IPS DF 4.7 (cell line): ENCODE data around the gene DDX28.

Experiments used
- DNase-seq: peaks from one replicate; pipeline ENCODE4 v3.0.0-alpha.2; 2013; ENCODE audit warnings: low spot score; ENCODE audit errors: extremely low read depth

Gene DDX28, protein sequence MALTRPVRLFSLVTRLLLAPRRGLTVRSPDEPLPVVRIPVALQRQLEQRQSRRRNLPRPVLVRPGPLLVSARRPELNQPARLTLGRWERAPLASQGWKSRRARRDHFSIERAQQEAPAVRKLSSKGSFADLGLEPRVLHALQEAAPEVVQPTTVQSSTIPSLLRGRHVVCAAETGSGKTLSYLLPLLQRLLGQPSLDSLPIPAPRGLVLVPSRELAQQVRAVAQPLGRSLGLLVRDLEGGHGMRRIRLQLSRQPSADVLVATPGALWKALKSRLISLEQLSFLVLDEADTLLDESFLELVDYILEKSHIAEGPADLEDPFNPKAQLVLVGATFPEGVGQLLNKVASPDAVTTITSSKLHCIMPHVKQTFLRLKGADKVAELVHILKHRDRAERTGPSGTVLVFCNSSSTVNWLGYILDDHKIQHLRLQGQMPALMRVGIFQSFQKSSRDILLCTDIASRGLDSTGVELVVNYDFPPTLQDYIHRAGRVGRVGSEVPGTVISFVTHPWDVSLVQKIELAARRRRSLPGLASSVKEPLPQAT

DNA sequence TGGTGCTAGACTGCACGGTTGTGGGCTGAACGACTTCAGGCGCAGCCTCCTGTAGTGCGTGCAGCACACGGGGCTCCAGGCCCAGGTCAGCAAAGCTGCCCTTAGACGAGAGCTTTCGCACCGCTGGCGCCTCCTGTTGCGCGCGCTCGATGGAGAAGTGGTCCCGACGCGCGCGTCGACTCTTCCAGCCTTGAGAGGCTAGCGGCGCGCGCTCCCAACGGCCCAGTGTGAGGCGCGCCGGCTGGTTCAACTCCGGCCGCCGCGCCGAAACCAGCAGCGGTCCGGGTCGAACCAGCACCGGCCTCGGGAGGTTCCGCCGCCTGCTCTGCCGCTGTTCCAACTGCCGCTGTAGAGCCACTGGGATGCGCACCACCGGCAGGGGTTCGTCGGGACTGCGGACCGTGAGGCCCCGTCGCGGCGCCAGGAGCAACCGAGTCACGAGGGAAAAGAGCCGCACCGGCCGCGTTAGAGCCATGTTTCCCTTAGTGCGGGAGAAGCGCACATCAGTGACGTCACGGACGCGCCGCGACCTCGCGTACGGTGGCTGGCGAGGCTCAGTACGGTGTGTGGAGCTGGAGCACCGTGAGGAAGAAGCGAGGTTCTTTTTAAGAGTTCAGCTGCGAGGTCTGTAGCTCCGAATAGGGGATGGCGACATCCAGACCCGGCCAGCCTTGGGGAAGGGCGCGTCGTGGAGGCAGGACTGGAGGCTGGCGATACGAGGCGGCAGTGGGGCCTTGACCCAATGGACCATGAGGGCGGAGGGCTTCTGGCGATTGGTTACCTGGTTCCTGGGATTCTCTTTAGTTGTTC, at the start of gene DDX28, which contains the start of gene DUS2:
TSS of gene DDX28 (minus strand) at position 505 of the 810 bp plus-strand sequence. CDS start at position 475, 30 bp downstream.
TSS of gene DUS2 (plus strand) at position 557 of the 810 bp plus-strand sequence. CDS start 14,740 bp downstream, outside the sequence.
- DNase-seq: peak; percentile 84

DNA sequence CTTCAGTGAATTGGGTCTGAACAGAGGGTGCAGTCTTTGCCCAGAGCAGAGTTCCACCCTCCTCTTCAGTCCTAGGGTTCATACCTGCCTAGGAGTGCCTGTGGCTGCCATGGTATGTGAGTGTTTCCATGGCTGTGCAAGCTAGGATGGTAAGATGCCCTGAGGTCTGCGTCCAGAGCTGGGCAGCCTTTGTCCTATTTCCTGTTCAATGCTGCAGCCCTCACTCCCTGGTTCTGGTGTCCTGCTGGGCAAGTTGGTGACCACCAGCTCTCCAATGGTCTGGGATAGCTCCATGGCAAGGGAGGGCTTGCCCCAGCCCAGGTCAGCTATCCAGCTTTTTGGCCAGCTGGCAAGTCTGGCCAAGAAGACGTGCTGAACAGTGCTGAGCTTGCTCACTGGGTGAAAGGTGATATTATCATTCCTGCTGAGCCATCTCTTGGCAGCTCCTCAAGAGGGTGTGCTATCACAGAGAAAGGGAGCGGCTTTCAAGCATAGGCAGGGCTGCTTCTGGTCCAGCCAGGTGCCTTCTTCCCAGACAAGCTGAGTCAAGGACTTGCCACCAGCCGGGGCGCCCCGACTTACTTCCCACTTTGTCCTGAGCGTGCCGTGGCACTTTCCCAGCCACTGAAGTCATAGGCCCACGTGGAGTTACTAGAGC, 49.1 kb upstream of the DDX28 start:
- DNase-seq: no peak

DNA sequence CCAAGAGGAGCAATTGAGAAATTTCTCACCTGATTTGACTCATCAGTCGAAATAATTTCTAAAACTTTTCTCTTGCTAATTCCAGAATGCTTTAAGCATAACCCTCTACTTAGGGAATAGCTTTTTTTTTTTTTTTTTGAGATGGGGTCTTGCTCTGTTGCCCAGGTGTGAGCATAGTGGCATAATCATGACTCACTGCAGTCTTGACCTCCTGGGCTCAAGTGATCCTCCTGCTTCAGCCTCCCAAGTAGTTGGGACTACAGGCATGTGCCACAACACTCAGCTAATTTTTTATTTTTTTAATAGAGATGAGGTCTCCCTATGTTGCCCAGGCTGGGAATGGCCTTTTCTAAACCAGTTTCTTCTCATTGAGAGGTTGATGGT, 48.5 kb upstream of the DDX28 start:
- no peak for DNase-seq

DNA sequence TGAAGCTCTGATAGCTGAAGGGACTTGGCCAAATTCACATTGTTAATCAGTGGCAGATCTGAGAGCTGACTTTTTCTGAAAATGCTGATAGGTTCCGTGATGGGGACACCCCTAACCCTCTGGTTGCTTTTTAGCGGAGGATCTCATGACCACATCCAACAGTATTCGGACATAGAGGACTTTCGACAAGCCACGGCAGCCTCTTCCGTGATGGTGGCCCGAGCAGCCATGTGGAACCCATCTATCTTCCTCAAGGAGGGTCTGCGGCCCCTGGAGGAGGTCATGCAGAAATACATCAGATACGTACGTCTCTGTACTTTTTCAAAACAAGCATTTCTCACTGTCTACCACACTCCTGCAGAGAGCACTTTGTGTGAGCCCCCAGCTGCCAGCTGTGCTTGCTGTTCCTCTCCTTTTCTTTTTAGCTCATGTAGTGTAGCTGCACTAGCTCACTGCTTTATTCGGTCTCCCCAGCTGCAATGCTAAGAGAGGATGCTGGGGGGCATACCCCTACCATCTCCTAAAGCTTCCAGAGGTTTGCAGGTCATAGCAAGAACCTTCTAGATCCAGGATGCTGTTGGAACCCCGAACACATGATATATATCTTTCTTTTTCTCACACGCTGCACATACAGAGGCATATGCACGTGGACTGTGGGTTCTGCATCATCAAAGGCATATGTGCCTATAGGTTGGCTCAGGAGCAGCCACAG, 47.9 kb upstream of the DDX28 start:
- DNase-seq: no peak

DNA sequence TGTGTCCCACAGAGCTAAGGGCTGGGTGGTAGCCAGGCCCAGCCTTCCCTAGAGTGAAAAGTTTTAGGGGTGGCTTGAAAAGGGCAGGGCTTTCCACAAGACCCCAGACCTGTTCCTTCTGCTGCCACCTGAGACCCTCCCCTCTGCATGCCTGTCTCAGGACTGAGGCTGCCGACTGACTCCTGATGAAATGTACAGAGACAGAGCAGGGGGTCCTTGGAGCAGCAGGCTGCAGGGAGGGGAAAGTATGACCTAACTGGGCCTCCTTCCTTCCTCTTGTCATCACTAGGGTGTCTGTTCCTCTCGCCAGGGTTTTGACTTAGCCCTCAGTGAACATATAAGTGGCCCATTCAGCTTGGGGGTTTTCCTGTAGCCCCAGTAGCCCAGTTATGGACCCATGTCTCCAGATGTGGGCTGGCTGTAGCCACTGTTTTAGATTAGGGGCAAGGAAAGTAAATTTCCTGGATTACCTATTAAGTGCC, 47.3 kb upstream of the DDX28 start:
- DNase-seq: no peak

DNA sequence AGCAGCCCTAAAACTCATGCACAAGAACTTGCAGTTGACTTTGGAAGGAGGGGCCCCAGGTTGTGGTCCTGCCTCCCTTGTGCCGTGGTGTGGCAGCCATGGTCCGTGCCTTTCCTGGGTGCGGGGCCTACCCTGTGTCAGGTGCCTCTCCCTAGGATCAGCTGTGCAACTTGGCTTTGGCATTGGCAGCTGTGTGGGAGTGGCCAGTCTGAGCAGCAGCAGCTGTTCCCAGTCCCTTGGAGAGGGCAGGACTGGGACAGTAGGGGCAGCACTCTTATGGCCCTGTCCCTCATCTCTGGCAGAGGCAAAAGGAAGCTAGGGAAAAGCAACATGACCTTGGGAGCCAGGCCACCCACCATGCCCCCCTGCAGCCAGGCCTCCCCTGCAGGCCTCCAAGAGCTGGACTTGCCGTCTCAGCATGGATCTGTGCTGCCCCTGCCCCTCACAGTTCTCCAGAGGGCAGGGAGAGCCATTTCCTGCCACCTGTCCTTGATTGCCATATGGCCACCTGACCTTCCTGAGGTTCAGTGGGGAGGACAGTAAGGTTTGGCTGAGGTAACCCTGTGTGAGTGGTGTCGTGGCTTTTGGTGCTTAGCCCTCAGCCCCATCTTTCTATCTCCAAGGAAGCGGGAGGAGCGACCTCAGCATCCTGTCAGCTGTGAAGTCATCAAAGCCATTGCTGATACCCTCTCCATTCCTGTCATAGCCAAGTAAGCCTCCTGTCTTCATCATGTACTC, 46.6 kb upstream of the DDX28 start:
- no peak for DNase-seq

DNA sequence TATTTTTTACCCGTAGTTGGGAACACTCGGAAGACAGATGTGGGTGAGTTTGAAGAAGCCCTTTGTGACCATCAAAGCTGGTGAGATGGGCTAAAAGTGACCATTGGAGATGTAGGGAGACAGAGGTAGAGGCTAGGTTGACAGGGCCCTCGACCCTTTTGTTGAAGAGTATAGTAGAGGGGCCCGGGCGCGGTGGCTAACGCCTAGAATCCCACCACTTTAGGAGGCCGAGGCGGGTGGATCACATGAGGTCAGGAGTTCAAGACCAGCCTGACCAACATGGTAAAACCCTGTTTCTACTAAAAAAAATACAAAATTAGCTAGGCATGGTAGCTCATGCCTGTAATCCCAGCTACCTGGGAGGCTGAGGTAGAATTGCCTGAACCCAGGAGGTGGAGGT, 45.9 kb upstream of the DDX28 start:
- no peak for DNase-seq

DNA sequence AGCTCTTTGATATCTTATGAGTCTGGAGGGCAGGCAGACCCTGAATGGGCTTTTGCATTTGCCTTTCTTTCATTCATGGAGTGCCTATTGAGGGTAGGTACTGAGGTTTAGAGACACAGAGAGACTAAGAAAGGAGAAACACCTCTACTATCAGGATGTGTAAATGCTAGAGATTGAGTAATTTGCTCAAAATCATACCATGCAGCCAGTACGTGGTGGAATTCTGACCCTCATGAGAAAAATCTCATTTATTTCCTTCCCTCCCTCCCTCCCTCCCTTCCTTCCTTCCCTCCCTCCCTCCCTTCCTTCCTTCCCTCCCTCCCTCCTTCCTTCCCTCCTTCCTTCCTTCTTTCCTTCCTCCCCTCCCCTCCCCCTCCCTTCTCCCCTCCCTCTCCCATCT, 43.7 kb upstream of the DDX28 start:
- no peak for DNase-seq

DNA sequence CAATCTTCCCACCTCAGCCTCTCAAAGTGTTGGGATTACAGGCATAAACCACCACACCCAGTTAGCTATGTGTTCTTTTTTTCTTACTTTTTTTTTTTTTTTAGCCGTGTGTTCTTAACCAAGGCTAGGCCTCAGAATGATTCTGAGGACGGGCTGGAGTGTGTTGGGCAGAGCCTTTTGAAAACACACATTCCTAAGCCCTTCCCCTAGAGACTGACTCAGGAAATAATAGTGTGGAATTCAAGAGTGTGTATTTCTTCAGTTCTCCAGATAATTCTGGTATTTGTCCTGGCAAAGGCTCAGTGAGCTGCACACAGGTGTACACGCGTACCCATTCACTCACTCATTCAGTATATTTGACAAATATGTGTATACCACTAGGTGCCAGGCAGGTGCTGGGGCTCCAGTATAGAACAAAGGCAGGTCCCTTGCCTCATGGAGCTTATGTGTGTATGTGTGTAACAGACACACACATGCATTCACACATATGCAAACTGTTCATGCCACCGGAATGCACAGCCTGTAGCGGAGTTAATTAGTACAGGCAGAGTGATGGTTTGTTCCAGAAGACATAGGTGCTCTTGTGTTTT, 42.8 kb upstream of the DDX28 start:
- no peak for DNase-seq

DNA sequence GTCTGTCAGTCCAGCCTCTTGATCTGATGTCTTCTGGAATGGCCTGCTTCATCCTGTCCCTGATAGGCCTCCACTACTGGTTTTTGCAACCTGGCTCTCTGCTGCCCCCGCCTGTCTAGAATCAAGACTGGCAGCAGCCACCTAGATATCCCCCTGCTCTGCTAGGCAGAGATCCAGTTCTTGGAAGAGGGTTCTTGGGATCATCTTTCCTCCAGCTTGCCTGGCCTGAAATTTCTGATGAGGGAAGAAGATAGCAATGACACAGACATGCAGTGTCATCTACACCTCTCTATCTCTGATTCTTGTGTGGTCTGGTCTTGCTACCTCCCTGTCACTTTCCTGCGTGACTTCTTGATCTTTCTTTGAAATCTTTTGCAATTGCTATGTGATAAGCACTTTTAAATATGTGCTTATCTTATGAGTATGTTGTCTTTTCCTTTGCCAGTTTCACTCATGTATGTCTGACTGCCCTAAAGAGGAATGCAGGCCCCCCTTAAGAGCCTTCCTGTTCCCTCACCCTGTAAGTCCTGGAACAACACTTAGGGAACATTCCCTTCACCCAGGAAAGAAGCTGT, 41.8 kb upstream of the DDX28 start:
- no peak for DNase-seq

DNA sequence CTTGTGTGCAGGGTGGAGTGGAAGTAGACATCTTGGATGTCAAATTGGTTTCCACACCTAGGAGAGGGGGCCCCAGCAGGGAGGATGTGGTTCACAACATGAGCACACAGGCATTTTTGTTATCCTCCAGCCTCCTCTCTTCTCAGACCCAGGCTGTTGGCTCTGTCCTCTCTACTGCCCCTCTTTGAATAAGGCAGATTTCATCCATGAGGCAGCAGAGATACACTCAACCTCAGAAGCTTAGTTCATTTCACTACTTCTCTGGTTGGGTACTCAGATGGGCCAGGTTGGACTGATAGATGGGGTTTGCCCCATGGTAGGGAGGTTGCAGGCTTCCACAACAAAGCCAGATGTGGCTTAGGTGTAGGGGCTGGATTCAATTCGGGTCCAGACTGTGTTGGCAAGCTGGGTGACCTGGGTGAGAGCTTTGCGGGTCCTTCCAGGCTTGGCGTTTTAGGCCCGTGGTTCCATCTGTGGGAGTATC, 39.9 kb upstream of the DDX28 start:
- DNase-seq: no peak

DNA sequence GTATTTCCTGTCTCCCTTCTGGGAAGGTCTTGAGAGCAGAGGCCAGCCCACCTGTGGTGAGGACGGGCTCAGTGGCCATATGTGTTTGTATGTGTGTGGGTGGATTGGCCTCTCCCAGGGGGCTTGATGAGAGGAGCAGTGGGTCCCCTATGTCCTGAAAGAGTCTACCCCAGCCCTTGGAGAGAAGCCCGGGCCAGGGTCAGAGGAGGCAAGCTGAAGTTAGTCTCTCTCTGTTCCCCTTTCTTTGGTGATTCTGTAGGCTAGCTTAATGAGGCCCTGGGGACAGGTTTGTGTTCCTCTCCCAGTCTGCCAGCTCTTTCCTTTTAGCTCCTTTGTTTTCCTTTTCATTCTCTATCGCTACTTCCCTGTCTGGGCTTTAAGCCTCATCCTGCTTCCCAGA, 38.4 kb upstream of the DDX28 start:
- DNase-seq: no peak

DNA sequence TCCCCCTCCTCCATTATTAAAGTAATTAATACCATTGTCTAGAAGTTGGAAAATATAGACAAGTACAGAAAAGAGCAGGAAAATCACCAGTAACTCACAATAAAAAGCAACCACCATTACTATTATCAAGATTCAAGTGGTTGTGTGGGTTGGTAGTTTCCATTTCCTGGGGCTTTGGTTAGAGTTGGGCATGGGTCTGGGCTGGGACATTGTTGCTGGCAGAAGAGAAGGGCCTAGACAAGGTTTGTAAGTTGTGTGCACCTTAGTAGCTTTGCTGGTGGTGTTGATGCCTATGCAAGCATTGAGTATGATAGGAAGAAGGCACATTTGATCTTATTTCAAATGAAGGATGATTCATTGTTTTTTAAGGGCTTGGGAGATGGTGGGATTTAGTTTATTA, 36.8 kb upstream of the DDX28 start:
- no peak for DNase-seq

DNA sequence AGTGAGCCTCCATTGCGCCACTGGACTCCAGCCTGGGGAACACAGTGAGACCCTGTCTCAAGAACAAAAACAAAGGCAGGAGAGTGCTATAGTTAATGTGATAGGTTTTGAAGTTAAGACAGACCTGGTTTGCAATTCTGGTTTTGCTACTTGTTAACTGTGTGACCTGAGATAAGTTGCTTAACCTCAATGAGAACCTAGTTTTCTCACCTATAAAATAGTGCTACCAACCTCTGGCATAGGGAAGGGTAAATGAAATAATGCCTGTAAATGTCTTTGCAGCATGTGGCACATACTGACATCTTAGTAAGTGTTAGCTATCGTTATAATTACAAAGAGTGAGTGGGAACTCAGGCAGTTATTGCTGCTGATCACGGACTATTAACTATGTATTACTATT, 32.4 kb upstream of the DDX28 start:
- no peak for DNase-seq

DNA sequence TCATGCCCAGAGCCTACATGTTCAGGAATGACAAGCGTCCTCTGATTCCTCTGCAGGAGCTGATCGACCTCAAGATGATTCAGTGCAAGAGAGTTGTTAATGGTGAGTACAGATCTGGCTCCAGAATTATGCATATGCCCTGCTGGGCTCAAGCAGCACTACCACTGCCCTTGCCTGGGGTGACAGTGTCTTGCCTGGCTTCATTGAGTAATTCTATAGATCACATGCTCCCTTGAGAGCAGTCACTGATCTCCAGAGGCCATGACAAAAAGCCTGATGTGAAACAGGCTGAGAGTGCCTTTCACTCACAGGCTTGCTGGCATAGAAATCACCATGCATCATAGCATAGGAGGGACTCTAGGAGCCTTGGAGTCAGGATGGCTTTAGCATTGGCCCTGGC, 26.4 kb upstream of the DDX28 start:
- no peak for DNase-seq

DNA sequence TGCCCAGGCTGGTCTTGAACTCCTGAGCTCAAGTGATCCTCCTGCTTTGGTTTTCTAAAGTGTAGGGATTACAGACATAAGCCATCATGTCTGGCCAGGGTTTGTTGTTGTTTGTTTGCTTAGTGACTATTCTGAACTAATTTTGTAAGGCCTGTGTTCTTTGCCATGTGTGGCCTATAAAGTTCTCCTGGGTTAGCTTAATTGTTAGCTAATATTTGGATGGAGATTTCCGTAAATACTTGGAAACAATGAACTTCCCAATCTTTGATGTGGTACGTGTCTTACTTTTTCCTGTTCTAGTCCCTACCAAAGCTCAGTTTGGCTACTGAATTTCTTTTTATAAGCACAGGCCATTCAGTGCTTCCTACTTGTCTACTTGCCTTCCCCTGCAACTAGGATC, 25.0 kb upstream of the DDX28 start:
- DNase-seq: no peak

DNA sequence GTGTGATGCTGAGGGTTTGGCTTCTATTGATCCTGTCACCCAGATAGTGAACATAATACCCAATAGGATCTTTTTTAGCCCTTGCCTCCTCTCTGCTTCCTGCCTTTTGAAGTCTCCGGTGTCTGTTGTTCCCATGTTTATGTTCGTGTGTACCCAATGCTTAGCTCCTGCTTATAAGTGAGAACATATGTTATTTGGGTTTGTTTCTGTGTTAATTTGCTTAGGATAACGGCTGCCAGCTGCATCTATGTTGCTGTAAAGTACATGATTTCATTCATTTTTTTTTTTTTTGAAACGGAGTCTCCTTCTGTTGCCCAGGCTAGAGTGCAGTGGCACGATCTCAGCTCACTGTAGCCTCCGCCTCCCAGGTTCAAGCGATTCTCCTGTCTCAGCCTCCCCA, 23.1 kb upstream of the DDX28 start:
- DNase-seq: no peak

DNA sequence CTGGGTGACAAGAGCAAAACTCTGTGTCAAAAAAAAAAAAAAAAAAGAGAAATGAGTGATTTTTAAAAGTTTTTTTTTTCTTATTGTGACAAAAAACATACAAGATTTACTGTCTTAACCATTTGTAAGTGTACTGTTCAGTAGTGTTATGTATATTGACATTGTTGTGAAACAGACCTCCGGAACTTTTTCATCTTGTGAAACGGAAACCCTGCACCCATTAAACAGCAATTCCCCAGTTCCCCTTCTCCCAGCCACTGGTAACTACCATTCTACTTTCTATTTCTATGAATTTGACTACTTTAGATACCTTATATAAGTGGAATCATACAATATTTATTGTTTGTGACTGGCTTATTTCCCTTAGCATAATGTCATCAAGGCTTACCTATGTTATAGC, 18.8 kb upstream of the DDX28 start:
- no peak for DNase-seq

DNA sequence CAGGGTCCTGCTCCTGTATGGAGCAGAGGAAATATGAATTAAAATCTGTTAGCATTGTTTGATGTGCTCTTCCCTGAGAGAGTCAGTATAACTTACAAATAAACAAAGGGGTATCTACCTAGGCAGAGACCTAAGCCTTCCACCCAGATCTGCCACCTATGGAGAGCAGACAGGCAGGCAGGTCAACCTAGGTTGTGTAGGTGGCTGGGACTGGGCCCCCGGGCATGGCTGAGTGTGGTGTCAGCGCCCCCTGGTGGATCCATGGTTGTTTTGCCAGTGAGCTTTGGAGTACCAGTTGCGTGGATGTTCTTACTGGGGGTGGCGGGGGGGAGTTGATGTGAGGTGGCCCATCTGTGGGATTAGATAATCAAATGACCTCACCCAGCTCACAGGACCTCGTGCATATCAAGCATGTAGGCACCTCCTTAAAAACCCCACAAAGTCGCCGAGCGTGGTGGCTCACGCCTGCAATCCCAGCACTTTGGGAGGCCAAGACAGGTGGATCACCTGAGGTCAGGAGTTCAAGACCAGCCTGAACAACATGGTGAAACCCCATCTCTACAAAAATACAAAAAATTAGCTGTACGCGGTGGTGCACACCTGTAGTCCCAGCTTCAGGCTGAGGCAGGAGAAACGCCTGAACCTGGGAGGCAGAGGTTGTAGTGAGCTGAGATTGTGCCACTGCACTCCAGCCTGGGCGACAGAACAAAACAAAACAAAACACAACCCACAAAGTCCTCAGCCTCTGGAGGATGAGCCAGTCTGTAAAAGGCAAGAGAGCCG, 17.7 kb upstream of the DDX28 start:
- peak; percentile 51 for DNase-seq
